NCI-H187 treated with DMSO at 0.1 percent for 48 hours (cell line): ENCODE data around the gene SNAPIN.
"Not testable (repeated sequence)": the region's sequence is repeated elsewhere in the genome, so short reads cannot be mapped to it uniquely, and the experiment has no call there.

Experiments used
- DNase-seq: peaks from one replicate; lab custom pipeline; 2025; lab: John Stamatoyannopoulos, UW

The SNAPIN gene

DNA sequence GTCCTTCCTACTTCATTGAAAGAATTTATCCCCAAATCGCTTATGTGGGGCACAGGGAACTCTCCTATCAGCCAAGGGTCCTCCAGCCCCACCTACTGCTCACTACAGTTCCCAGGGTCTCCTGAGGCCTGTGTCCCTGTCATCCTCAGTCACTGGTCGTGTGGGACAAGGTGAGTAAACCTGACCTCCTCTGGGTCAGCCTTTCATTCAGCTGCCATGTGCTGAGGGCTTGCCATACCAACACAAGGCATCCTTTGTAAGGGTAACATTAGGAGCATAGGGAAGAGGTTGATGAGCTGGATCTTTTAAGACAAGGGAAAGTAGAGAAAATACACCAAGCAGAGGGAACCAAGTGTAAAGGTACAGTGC is 11.2 kb upstream of the SNAPIN start:
- no peak for DNase-seq

DNA sequence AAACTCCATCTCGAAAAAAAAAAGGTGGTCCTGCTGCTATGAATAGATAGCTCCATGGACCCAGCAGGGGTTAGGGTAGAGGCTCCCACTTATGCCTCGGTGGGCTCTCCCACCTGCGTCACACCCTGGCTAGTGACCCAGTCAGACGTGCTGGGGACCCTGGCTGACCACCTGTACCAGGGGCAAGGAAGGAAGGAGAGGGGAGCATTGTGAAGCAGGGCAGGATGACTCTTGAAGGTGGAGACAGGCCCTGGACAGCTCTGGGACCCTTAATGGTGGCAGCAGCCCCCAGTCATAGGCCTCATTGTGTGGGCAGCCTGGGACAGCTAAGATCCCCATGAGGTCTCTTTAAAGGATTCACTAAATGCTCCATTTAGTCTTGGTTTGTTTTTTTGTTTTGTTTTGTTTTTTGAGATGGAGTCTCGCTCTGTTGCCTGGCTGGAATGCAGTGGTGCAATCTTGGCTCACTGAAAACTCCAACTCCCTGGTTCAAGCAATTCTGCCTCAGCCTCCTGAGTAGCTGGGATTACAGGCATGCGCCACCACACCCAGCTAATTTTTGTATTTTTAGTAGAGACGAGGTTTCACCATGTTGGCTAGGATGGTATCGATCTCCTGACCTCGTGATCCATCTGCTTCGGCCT is 10.4 kb upstream of the SNAPIN start:
- DNase-seq, result no peak

- no peak for DNase-seq
Observed at GRCh38 chr1:153649137-153649862, 9.2 kb upstream of the SNAPIN start.

- no peak for DNase-seq
Observed at GRCh38 chr1:153649863-153650235, 8.7 kb upstream of the SNAPIN start.

DNA sequence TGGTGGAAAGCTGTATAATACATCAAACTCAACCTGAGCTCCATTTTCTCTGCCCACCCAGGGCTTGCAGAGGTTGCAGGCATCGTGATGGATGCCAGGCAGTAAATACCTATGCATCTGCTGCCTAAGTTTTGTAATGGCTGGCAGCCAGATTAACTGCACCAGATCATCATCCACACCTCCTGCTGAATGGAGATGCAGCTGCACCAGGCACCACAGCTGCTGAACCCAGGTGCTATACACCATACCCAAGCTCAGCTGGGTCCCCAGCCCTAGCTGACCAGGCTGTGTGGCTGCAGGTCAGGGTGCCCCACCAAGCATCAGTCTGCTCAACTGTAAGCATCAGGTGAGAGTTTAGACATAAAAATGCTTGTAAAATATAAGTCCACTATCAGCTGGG is 6.7 kb upstream of the SNAPIN start:
- DNase-seq, result no peak

- DNase-seq, result no peak
Observed at GRCh38 chr1:153652805-153653500, 5.5 kb upstream of the SNAPIN start.

DNA sequence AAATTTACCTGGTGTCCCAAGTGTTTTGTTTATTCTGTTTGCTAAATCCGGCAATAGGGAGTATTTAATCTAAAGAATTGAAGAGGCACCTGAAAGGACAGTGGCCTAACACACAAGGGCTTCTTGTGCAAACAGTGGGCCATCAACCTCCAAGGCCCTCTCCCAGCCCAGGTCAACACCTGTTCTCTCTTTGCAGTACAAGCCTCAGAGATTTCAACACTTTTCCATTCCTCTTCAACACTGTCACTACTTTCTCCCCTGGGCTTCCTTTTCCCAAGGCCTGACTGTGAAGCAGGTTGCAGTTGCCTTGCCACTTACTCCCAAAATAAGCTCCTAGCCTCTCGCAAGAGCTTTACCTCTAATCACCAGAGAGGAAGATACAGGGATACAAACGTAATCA is 3.2 kb upstream of the SNAPIN start:
- no peak for DNase-seq

DNA sequence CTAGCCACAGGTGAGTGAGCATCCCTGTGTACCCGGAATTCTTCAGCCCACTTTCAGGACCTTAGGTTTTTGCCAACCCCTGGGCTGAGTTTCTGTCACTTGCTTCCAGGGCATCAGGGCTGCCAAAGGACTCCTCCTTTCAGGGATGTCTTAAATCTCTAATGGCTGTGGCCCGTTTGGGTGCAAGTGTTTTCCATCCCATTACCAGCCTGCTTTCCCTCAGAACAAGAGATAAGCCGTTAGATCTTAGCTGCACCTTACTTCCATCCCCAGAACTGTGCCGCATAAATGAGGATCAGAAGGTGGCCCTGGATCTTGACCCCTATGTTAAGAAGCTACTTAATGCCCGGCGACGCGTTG is 652 bp downstream of the SNAPIN start:
- no peak for DNase-seq

DNA sequence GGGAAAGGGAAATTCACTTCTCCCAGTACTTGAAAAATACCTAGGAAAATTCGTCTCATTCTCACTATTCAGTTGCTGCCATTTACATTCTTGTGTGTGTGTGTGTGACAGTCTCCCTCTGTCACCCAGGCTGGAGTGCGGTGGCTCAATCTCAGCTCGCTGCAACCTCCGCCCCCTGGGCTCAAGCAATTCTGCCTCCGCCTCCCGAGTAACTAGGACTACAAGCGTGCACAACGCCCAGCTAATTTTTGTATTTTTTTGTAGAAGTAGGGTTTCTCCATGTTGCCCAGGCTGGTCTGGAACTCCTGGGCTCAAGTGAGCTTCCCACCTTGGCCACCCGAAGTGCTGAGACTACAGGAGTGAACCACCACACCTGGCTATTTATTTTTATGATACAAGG is 1.2 kb downstream of the SNAPIN start:
- DNase-seq, result no peak

GRCh38 chr1:153661111-153661708 is 2.7 kb downstream of the SNAPIN start:
- DNase-seq, result no peak

DNA sequence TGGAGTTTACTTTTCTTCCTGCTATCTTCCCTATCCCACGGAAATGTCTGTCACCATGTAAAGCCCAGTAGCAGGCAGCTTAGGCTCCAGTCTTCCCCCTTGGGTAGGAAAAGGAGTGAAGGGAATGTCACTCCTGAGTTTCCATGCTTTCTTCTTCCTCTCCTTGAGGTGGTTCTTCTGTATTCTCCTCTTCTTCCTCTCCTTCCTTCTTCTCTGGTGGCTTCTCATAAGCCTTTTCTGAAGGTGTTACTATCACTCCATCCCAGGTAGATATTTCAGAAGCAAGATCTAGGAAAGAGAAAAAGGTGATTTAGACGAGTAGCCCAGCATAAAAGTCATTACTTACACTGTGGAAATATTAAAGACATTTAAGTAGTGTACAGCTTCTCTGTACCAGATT is 3.8 kb downstream of the SNAPIN start:
- DNase-seq, result no peak

- DNase-seq, result no peak
Observed at GRCh38 chr1:153663211-153663610, 4.7 kb downstream of the SNAPIN start.

DNA sequence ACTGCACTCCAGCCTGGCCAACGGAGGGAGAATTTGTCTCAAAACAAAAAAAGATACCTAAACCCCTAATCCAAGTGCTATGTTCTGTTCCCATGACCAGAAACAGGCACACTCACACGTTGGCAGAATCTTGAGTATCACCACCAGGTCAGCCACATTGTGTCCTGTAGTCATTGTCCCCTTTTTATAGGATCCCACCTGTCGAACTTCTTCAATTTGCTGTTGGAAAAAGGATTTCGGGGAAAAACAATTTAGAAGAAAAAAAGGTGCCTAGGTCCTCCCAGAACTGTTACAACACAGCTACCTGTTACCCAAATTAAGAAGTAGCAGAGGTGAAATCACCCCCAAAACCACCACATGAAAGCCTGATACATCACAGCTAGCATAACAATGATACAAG is 8.9 kb downstream of the SNAPIN start:
- DNase-seq, result no peak

DNA sequence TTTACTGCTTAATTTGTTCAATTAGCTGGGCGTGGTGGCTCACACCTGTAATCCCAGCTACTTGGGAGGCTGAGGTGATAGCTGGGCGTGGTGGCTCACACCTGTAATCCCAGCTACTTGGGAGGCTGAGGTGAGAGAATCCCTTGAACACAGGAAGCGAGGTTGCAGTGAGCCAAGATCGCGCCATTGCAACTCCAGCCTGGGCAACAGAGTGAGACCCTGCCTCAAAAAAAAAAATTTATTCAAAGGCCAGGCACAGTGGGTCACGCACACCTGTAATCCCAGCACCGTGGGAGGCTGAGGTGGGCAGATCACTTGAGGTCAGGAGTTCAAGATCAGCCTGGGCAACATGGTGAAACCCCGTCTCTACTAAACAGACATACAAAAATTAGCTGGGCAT is 10.2 kb downstream of the SNAPIN start:
- DNase-seq, result not testable (repeated sequence)

DNA sequence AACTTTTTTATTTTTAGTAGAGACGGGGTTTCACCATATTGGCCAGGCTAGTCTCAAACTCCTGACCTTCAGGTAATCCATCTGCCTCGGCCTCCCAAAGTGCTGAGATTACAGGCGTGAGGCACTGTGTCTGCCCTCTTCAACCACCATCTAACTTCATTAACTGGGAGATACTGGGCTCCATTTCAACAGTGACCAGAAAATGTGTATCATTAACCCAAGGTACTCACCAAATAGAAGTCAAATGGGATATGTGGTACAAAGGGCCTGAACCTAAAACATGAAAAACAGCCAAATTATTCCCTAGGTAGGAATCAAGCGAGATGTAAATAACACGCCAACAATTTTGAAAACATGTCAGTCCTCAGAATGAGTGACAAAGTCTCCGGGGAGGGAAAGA is 11.1 kb downstream of the SNAPIN start:
- no peak for DNase-seq

DNA sequence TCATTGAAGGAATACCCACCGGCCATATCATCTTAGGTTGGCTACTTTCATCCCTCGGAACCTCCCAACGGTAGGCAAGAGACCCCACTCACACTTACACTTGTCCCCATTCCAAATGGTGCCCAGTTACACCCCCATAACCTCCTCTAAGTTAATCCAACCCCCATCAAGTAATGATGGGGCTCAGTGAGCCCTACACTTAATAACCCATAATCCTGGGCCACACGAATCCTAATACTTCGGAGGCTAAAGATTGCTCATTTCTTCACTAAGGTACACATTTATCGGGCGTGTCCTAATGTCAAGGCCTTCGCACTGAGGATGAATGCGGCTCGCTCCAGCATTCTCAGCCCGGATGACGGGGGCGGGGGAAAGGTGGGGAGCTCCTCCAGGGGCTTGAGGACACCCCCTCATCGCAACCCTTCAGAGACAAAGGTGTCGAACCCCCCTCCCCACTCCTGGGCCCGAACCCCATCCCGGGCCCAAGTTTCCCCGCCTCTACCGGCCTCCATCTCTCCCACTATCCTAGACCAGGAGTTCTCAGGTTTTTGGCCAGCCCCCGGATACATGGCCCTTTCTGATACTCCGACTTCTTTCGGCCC is 11.9 kb downstream of the SNAPIN start:
- DNase-seq, result no peak

GRCh38 chr1:153670859-153671627 is 12.5 kb downstream of the SNAPIN start, which contains the start of gene ILF2:
TSS of gene ILF2 (minus strand) at chr1:153670993. CDS start at chr1:153670922, 71 bp downstream.
- peak; percentile 100 for DNase-seq

DNA sequence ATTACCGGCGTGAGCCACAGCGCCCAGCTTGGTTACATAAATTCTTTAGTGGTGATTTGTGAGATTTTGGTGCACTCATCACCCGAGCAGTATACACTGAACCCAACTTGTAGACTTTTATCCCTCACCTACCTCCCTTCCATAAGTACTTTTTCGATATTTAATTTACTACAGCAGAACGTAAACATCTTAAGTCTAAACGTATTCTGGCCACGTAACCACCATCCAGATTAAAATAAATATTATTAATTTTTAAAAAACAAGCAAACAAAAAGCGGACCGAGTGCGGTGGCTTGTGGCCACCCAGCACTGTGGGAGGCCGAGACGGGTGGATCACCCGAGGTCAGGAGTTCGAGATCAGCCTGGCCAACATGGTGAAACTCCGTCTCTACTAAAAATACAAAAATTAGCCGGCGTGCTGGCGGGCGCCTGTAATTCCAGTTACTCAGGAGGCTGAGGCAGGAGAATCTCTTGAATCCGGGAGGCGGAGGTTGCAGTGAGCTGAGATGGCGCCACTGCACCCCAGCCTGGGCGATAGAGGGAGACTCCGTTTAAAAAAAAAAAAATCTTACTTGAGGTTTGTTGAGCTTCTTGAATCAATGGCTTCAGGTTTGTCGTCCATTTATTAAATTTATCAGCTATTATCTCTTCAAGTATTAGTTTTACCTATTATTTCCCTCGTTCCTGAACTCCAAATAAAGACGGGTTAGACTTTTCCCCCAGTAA is 13.3 kb downstream of the SNAPIN start:
- DNase-seq, result peak; percentile 78

DNA sequence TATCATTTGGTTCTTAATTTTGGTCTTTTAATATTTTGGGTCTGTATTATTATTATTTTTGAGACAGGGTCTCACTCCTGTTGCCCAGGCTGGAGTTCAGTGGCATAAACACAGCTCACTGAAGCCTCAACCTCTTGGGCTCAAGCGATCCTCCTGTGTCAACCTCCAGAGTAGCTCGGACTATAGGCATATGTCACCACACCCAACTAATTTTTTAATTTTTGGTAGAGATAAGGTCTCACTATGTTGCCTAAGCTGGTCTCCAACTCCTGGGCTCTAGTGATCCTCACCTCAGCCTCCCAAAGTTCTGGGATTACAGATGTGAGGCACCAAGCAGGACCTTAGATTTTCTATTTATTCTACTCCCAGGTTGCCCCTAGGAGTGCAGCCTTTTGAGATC is 15.0 kb downstream of the SNAPIN start:
- DNase-seq, result no peak

GRCh38 chr1:153677718-153678518 is 19.4 kb downstream of the SNAPIN start:
- no peak for DNase-seq
